OCI-LY1 (cell line): ENCODE measurements around the gene TMPRSS11F.

Experiments used
- H2AFZ ChIP-seq: fragments of 200-600 bp; sonication (generic), shearing (Covaris generic); 2 replicates; pipeline ENCODE4 v1.6.0; 2014; ENCODE audit warnings: antibody characterized with exemption, mild to moderate bottlenecking, low read length
- H3F3A ChIP-seq: fragments of 200-600 bp; sonication (generic), shearing (Covaris generic); 2 replicates; pipeline ENCODE4 v1.6.0; 2014; ENCODE audit warnings: mild to moderate bottlenecking, antibody characterized with exemption, low read length, moderate library complexity; ENCODE audit not compliant: insufficient read depth
- H3K27ac ChIP-seq: fragments of 200-600 bp; sonication (generic); 2 replicates; pipeline ENCODE4 v1.5.1; 2014; ENCODE audit warnings: low read length, mixed run types, mild to moderate bottlenecking, low read depth; ENCODE audit not compliant: poor library complexity, severe bottlenecking
- H3K27me3 ChIP-seq: fragments of 200-600 bp; sonication (generic); 2 replicates; pipeline ENCODE4 v1.6.0; 2014; ENCODE audit warnings: antibody characterized with exemption, mild to moderate bottlenecking, low read length, moderate library complexity; ENCODE audit not compliant: insufficient read depth
- H3K36me3 ChIP-seq: fragments of 200-600 bp; sonication (generic); 2 replicates; pipeline ENCODE4 v1.6.1; 2014; ENCODE audit warnings: mild to moderate bottlenecking, antibody characterized with exemption, low read length, moderate library complexity, mixed read lengths; ENCODE audit not compliant: insufficient read depth
- H3K4me1 ChIP-seq: fragments of 200-600 bp; sonication (generic); 2 replicates; pipeline ENCODE4 v1.5.1; 2014; ENCODE audit warnings: mild to moderate bottlenecking, low read length, moderate library complexity; ENCODE audit not compliant: insufficient read depth, severe bottlenecking
- H3K4me2 ChIP-seq: fragments of 200-600 bp; sonication (generic), shearing (Covaris generic); 2 replicates; pipeline ENCODE4 v1.6.1; 2014; ENCODE audit warnings: low read length
- H3K4me3 ChIP-seq: fragments of 200-600 bp; sonication (generic); 2 replicates; pipeline ENCODE4 v1.5.1; 2014; ENCODE audit warnings: low read length, low read depth, mild to moderate bottlenecking, mixed read lengths; ENCODE audit not compliant: poor library complexity, severe bottlenecking
- H3K79me2 ChIP-seq: fragments of 200-600 bp; shearing (Covaris generic); 2 replicates; pipeline ENCODE4 v1.6.1; 2016; ENCODE audit warnings: mixed run types, low read length, mixed read lengths; ENCODE audit not compliant: insufficient read depth
- H3K9ac ChIP-seq: fragments of 200-600 bp; sonication (generic), shearing (Covaris generic); 2 replicates; pipeline ENCODE4 v1.6.1; 2014; ENCODE audit warnings: mild to moderate bottlenecking, low read length, mixed read lengths
- H3K9me2 ChIP-seq: fragments of 200-600 bp; sonication (generic), shearing (Covaris generic); 2 replicates; pipeline ENCODE4 v1.6.1; 2014; ENCODE audit warnings: low read depth, mild to moderate bottlenecking, low read length, mixed read lengths
- H3K9me3 ChIP-seq: fragments of 200-600 bp; shearing (Covaris generic); 2 replicates; pipeline ENCODE4 v1.6.1; 2014; ENCODE audit warnings: low read length, mixed read lengths
- H4K20me1 ChIP-seq: fragments of 200-600 bp; sonication (generic), shearing (Covaris generic); 2 replicates; pipeline ENCODE4 v1.6.0; 2016; ENCODE audit warnings: mild to moderate bottlenecking, low read length; ENCODE audit not compliant: insufficient read depth
- EZH2 ChIP-seq: fragments of 200-600 bp; sonication (generic), shearing (Covaris generic); IDR thresholded peaks from 2 replicates; pipeline ENCODE4 v1.8.0; 2017; ENCODE audit warnings: borderline replicate concordance, mixed run types, mild to moderate bottlenecking, antibody characterized with exemption, low read length, moderate library complexity, mixed read lengths
- TF ChIP-seq, protein P1 (sequence below): fragments of 200-600 bp; sonication (generic), shearing (Covaris generic); IDR thresholded peaks from 2 replicates; pipeline ENCODE4 v1.5.1; 2017; ENCODE audit warnings: mild to moderate bottlenecking, antibody characterized with exemption, low read length, moderate library complexity, mixed read lengths

The TMPRSS11F gene

DNA sequence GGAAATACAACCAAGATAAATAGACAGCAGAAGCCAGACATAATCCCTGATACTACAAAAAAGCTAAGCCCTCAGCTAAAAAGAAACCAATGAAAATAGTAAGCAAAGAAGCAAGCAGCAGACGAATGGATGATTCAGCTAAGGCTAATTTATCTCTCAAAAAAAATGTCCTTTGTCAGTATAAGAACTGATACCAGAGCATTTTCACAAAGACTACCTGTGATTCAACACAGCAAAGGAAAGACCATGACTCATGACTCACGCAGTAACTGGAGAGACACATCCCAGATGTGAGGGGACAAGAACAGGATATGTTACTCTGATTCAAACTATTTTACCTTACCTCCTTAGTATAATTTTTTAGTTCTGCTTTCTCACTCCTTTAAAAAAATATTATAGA lies 22.7 kb upstream of the TMPRSS11F start:
- no peak overlapping the region for H3K9ac ChIP-seq
- no peak for TF ChIP-seq EZH2
- TF ChIP-seq, protein P1, sequence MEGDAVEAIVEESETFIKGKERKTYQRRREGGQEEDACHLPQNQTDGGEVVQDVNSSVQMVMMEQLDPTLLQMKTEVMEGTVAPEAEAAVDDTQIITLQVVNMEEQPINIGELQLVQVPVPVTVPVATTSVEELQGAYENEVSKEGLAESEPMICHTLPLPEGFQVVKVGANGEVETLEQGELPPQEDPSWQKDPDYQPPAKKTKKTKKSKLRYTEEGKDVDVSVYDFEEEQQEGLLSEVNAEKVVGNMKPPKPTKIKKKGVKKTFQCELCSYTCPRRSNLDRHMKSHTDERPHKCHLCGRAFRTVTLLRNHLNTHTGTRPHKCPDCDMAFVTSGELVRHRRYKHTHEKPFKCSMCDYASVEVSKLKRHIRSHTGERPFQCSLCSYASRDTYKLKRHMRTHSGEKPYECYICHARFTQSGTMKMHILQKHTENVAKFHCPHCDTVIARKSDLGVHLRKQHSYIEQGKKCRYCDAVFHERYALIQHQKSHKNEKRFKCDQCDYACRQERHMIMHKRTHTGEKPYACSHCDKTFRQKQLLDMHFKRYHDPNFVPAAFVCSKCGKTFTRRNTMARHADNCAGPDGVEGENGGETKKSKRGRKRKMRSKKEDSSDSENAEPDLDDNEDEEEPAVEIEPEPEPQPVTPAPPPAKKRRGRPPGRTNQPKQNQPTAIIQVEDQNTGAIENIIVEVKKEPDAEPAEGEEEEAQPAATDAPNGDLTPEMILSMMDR = no peak
- H3K9me3 ChIP-seq = no peaks in the 10 kb centered on the region
- H3K79me2 ChIP-seq = no peaks in the 10 kb centered on the region
- no peaks in the 10 kb centered on the region for H3K27me3 ChIP-seq
- H3K4me3 ChIP-seq = no peak overlapping the region
- no peaks in the 10 kb centered on the region for H3K4me1 ChIP-seq
- no peaks in the 10 kb centered on the region for H3F3A ChIP-seq
- H3K27ac ChIP-seq = no peak overlapping the region
- H2AFZ ChIP-seq = no peak overlapping the region
- no peaks in the 10 kb centered on the region for H4K20me1 ChIP-seq
- no peak overlapping the region for H3K4me2 ChIP-seq
- H3K9me2 ChIP-seq = no peaks in the 10 kb centered on the region
- H3K36me3 ChIP-seq = no peaks in the 10 kb centered on the region

DNA sequence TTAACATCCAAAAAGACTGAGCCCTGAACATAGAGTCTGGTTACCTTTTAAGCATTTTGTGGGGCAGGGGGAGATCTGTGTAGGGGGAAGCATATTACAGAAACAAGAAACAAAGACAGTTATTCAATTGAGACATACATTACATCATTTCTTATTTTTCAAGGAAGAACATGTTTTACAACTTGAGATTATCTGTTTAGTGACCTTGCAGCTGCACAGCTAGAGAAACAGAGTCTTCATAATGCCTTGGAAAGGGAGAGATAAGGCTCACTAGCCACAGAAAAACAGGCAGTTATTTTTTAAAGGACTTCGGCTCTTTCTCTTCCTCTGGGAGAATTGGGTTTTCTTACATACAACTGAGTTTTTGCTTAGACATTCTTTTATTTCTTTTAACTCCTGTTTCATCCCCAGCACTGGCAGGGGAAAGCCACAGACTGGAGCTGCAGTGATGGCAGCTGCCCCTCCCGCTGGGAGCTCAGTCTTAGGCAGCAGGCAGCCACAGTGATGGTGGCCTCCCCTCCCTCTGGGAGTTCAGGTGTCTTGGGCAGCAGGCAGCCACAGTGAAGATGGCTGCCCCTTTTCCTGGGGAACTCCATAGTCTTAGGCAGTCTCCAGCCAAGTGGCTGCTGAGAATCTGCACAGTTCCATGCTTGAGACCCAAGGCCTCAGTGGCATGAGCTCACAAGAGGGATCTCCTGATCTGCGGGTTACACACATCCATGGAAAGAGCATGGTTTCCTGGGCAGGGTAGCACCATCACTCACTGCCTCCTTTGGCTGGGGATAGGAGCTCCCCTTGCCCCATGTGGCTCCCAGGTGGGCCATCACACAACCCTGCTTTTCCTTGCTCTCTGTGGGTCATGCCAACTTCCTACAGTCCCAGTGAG lies 19.4 kb upstream of the TMPRSS11F start:
- no peak overlapping the region for H3K27ac ChIP-seq
- no peaks in the 10 kb centered on the region for H3K9me3 ChIP-seq
- no peaks in the 10 kb centered on the region for H3K27me3 ChIP-seq
- no peaks in the 10 kb centered on the region for H3K79me2 ChIP-seq
- no peak overlapping the region for H2AFZ ChIP-seq
- H3K4me1 ChIP-seq = no peaks in the 10 kb centered on the region
- H3K36me3 ChIP-seq = no peaks in the 10 kb centered on the region
- H3K4me3 ChIP-seq = no peak overlapping the region
- H4K20me1 ChIP-seq = no peaks in the 10 kb centered on the region
- H3K9me2 ChIP-seq = no peaks in the 10 kb centered on the region
- no peaks in the 10 kb centered on the region for H3F3A ChIP-seq
- no peak overlapping the region for H3K4me2 ChIP-seq
- TF ChIP-seq, protein P1 = no peak
- TF ChIP-seq EZH2 = no peak
- no peak overlapping the region for H3K9ac ChIP-seq

DNA sequence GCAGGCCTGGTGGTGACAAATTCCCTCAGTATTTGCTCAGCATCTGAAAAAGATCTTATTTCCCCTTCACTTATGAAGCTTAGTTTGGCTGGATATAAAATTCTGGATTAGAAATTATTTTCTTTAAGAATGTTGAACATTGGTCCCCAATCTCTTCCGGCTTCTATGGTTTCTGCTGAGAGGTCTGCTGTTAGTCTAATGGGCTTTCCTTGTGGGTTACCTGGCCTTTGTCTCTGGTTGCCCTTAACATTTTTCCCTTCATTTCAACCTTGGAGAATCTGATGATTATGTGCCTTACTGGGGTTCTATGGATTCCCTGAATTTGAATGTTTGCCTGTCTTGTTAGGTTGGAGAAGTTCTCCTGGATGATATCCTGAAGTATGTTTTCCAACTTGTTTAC lies 17.4 kb upstream of the TMPRSS11F start:
- Histone ChIP-seq H3K4me3 (no peak overlapping the region), H3F3A (no peaks in the 10 kb centered on the region), H2AFZ (no peak overlapping the region), H3K79me2 (no peaks in the 10 kb centered on the region), H3K9me2 (no peaks in the 10 kb centered on the region), H3K27me3 (no peaks in the 10 kb centered on the region), H3K36me3 (no peaks in the 10 kb centered on the region), H3K4me1 (no peaks in the 10 kb centered on the region), H3K9me3 (no peaks in the 10 kb centered on the region), H4K20me1 (no peaks in the 10 kb centered on the region), H3K9ac (no peak overlapping the region), H3K27ac (no peak overlapping the region), H3K4me2 (no peak overlapping the region)
- no peak for TF ChIP-seq EZH2
- TF ChIP-seq, protein P1 = no peak
